HepG2 (cell line): ENCODE results near the gene SASS6. TPM values are rescaled to one million over a fixed set of nuclear protein-coding genes. Genes with fewer than 3 reads are reported as not detected.

ENCODE experiments used
- ATAD3A ChIP-seq: sonication (generic); formaldehyde crosslinking; IDR thresholded peaks from 2 replicates; pipeline ENCODE4 v1.4.0; 2020; ENCODE audit warnings: missing genetic modification reagents
- CC2D1A ChIP-seq: sonication (generic); formaldehyde crosslinking; IDR thresholded peaks from 2 replicates; pipeline ENCODE4 v1.8.1; 2023; ENCODE audit warnings: mild to moderate bottlenecking, missing genetic modification reagents
- CCAR2 ChIP-seq: fragments of 200-400 bp; formaldehyde crosslinking; optimal IDR thresholded peaks from 2 replicates; pipeline ENCODE3; 2018; ENCODE audit warnings: low read depth, mild to moderate bottlenecking, low read length, moderate library complexity
- GLI4 ChIP-seq: sonication (generic); formaldehyde crosslinking; IDR thresholded peaks from 2 replicates; pipeline ENCODE4 v1.5.1; 2020; ENCODE audit warnings: missing genetic modification reagents, mild to moderate bottlenecking, moderate library complexity, borderline replicate concordance
- HES4 ChIP-seq: sonication (generic); formaldehyde crosslinking; IDR thresholded peaks from 2 replicates; pipeline ENCODE4 v1.9.0; 2021; ENCODE audit warnings: mild to moderate bottlenecking, missing genetic modification reagents, borderline replicate concordance
- ZBTB42 ChIP-seq: sonication (generic); formaldehyde crosslinking; IDR thresholded peaks from 2 replicates; pipeline ENCODE4 v1.5.0; 2020; ENCODE audit warnings: mild to moderate bottlenecking, missing genetic modification reagents
- ZFP36L1 ChIP-seq: sonication (generic); formaldehyde crosslinking; IDR thresholded peaks from 2 replicates; pipeline ENCODE4 v1.8.0; 2022; ENCODE audit warnings: mild to moderate bottlenecking, missing genetic modification reagents, moderate library complexity
- ZNF20 ChIP-seq: sonication (generic); formaldehyde crosslinking; IDR thresholded peaks from 2 replicates; pipeline ENCODE4 v1.4.0; 2020; ENCODE audit warnings: mild to moderate bottlenecking, moderate library complexity, missing genetic modification reagents
- ZNF337 ChIP-seq: sonication (generic); formaldehyde crosslinking; IDR thresholded peaks from 2 replicates; pipeline ENCODE4 v1.5.1; 2020; ENCODE audit warnings: missing genetic modification reagents, low read depth, mild to moderate bottlenecking, borderline replicate concordance
- ZSCAN30 ChIP-seq: sonication (generic); formaldehyde crosslinking; IDR thresholded peaks from 2 replicates; pipeline ENCODE4 v1.5.0; 2020; ENCODE audit warnings: mild to moderate bottlenecking, missing genetic modification reagents
- polyA plus RNA-seq, 8 experiments: library from polyadenylated mRNA; depleted of rRNA in 3 of 8; stranded (reverse) in 7 of 8; unstranded in 1 of 8; fragments of >200 nt; fragmentation: Illumina TruSeq in 4 of 8; extraction: Trizol in 4 of 8; gene quantifications; 2 replicates each; pipeline versions ENCODE4 v1.2.1 to v1.2.3, GENCODE V29; 2011 to 2016; ENCODE audit warnings: low read depth in 4 of 8, missing spikeins in 1 of 8, mixed read lengths in 1 of 8; ENCODE audit not compliant: insufficient read depth in 1 of 8
- total RNA-seq, 5 experiments: library from RNA; depleted of rRNA; stranded (reverse); fragments of >200 nt; fragmentation: Illumina TruSeq; extraction: Trizol; gene quantifications; 2 replicates each; pipeline ENCODE4 v1.2.3, GENCODE V29; 2016; ENCODE audit warnings: low read depth in 1 of 5
- TF ChIP-seq, protein P1 (sequence below): sonication (generic); formaldehyde crosslinking; IDR thresholded peaks from 2 replicates; pipeline ENCODE4 v1.4.0; 2020; ENCODE audit warnings: missing genetic modification reagents
- TF ChIP-seq, protein P2 (sequence below): sonication (generic); formaldehyde crosslinking; conservative IDR thresholded peaks from 2 replicates; pipeline ENCODE4 v1.4.0; 2020; ENCODE audit warnings: missing genetic modification reagents
- TF ChIP-seq, protein P3 (sequence below): sonication (generic); formaldehyde crosslinking; IDR thresholded peaks from 2 replicates; pipeline ENCODE4 v1.9.0; 2021; ENCODE audit warnings: missing genetic modification reagents, borderline replicate concordance
- TF ChIP-seq, protein P4 (sequence below): sonication (generic); formaldehyde crosslinking; IDR thresholded peaks from 2 replicates; pipeline ENCODE4 v1.4.0; 2020; ENCODE audit warnings: low read depth, mild to moderate bottlenecking, missing genetic modification reagents
- TF ChIP-seq, protein P5 (sequence below): sonication (generic); formaldehyde crosslinking; conservative IDR thresholded peaks from 2 replicates; pipeline ENCODE4 v1.8.0; 2022; ENCODE audit warnings: mild to moderate bottlenecking, moderate library complexity, missing genetic modification reagents
- TF ChIP-seq, protein P6 (sequence below): sonication (generic); formaldehyde crosslinking; IDR thresholded peaks from 2 replicates; pipeline ENCODE4 v1.5.1; 2020; ENCODE audit warnings: missing genetic modification reagents, mild to moderate bottlenecking, borderline replicate concordance

The SASS6 gene
- total and polyA plus RNA-seq, 2 of the 13 experiments (the other 11 are each of a cell fraction or from before 2014, with no cell fraction given), result 2.3 to 10.7 TPM

DNA sequence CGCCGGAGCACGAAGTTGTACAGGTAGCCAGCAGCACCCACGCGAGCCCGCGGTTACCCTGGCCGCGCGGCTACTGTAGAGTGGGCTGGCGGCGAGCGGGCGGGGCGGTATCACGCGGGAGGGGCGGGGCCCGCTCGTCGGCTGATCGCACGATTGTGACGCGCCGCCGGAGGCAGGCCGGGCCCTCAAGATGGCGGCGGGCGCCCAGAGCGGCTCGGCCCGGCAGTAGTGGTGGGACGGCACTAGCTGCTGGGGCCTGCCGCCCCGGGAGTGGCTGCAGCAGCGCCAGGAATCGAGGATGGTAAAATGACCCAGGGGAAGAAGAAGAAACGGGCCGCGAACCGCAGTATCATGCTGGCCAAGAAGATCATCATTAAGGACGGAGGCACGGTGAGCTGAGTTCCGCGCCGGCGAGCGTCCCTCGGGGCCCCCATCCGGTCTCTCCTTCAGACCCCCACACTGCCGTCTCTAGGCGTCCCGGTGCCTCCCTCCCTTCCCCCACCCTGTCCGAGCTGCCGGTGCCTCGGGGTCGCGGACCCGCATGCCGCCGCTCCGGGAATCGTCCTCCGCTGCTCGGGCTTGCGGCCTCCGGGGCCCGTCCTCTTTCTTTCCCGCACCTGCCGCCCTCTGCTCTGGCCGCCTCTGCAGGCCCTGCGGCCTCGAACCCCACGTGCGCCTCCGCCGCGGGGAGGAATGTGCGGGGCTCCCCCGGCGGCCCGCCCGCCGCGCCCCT, 94.6 kb downstream of the SASS6 start (continued):
- TF ChIP-seq, protein P1, sequence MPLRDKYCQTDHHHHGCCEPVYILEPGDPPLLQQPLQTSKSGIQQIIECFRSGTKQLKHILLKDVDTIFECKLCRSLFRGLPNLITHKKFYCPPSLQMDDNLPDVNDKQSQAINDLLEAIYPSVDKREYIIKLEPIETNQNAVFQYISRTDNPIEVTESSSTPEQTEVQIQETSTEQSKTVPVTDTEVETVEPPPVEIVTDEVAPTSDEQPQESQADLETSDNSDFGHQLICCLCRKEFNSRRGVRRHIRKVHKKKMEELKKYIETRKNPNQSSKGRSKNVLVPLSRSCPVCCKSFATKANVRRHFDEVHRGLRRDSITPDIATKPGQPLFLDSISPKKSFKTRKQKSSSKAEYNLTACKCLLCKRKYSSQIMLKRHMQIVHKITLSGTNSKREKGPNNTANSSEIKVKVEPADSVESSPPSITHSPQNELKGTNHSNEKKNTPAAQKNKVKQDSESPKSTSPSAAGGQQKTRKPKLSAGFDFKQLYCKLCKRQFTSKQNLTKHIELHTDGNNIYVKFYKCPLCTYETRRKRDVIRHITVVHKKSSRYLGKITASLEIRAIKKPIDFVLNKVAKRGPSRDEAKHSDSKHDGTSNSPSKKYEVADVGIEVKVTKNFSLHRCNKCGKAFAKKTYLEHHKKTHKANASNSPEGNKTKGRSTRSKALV, result no peak
- TF ChIP-seq CC2D1A (no peak), ZNF337 (CRISPR knock-in tag) (no peak), GLI4 (no peak; the same call in 1 of the 2 replicates), ATAD3A (CRISPR knock-in tag) (no peak), CCAR2 (no peak), ZFP36L1 (CRISPR knock-in tag) (peak; percentile 16; the same call in 1 of the 2 replicates), HES4 (CRISPR knock-in tag) (no peak), ZSCAN30 (CRISPR knock-in tag) (no peak), ZBTB42 (CRISPR knock-in tag) (peak; percentile 40; the same call in 1 of the 2 replicates), ZNF20 (CRISPR knock-in tag) (no peak)
- TF ChIP-seq, protein P2, sequence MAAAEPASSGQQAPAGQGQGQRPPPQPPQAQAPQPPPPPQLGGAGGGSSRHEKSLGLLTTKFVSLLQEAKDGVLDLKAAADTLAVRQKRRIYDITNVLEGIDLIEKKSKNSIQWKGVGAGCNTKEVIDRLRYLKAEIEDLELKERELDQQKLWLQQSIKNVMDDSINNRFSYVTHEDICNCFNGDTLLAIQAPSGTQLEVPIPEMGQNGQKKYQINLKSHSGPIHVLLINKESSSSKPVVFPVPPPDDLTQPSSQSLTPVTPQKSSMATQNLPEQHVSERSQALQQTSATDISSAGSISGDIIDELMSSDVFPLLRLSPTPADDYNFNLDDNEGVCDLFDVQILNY (CRISPR knock-in tag), result no peak
- TF ChIP-seq, protein P3, sequence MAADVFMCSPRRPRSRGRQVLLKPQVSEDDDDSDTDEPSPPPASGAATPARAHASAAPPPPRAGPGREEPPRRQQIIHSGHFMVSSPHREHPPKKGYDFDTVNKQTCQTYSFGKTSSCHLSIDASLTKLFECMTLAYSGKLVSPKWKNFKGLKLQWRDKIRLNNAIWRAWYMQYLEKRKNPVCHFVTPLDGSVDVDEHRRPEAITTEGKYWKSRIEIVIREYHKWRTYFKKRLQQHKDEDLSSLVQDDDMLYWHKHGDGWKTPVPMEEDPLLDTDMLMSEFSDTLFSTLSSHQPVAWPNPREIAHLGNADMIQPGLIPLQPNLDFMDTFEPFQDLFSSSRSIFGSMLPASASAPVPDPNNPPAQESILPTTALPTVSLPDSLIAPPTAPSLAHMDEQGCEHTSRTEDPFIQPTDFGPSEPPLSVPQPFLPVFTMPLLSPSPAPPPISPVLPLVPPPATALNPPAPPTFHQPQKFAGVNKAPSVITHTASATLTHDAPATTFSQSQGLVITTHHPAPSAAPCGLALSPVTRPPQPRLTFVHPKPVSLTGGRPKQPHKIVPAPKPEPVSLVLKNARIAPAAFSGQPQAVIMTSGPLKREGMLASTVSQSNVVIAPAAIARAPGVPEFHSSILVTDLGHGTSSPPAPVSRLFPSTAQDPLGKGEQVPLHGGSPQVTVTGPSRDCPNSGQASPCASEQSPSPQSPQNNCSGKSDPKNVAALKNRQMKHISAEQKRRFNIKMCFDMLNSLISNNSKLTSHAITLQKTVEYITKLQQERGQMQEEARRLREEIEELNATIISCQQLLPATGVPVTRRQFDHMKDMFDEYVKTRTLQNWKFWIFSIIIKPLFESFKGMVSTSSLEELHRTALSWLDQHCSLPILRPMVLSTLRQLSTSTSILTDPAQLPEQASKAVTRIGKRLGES, result no peak
- TF ChIP-seq, protein P4, sequence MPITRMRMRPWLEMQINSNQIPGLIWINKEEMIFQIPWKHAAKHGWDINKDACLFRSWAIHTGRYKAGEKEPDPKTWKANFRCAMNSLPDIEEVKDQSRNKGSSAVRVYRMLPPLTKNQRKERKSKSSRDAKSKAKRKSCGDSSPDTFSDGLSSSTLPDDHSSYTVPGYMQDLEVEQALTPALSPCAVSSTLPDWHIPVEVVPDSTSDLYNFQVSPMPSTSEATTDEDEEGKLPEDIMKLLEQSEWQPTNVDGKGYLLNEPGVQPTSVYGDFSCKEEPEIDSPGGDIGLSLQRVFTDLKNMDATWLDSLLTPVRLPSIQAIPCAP (CRISPR knock-in tag), result no peak
- TF ChIP-seq, protein P5, sequence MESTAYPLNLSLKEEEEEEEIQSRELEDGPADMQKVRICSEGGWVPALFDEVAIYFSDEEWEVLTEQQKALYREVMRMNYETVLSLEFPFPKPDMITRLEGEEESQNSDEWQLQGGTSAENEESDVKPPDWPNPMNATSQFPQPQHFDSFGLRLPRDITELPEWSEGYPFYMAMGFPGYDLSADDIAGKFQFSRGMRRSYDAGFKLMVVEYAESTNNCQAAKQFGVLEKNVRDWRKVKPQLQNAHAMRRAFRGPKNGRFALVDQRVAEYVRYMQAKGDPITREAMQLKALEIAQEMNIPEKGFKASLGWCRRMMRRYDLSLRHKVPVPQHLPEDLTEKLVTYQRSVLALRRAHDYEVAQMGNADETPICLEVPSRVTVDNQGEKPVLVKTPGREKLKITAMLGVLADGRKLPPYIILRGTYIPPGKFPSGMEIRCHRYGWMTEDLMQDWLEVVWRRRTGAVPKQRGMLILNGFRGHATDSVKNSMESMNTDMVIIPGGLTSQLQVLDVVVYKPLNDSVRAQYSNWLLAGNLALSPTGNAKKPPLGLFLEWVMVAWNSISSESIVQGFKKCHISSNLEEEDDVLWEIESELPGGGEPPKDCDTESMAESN (CRISPR knock-in tag), result peak; percentile 89
- TF ChIP-seq, protein P6, sequence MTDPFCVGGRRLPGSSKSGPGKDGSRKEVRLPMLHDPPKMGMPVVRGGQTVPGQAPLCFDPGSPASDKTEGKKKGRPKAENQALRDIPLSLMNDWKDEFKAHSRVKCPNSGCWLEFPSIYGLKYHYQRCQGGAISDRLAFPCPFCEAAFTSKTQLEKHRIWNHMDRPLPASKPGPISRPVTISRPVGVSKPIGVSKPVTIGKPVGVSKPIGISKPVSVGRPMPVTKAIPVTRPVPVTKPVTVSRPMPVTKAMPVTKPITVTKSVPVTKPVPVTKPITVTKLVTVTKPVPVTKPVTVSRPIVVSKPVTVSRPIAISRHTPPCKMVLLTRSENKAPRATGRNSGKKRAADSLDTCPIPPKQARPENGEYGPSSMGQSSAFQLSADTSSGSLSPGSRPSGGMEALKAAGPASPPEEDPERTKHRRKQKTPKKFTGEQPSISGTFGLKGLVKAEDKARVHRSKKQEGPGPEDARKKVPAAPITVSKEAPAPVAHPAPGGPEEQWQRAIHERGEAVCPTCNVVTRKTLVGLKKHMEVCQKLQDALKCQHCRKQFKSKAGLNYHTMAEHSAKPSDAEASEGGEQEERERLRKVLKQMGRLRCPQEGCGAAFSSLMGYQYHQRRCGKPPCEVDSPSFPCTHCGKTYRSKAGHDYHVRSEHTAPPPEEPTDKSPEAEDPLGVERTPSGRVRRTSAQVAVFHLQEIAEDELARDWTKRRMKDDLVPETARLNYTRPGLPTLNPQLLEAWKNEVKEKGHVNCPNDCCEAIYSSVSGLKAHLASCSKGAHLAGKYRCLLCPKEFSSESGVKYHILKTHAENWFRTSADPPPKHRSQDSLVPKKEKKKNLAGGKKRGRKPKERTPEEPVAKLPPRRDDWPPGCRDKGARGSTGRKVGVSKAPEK (CRISPR knock-in tag), result no peak
